MM.1S (cell line): Measurements from ENCODE around the gene PAMR1.

Experiments used
- DNase-seq: peaks from one replicate; pipeline ENCODE4 v3.0.0-alpha.2; 2015
- H2AFZ ChIP-seq: fragments of 300-600 bp; sonication (generic); 2 replicates; pipeline ENCODE4 v1.6.0; 2016; ENCODE audit warnings: antibody characterized with exemption, low read length
- H3F3A ChIP-seq: fragments of 300-600 bp; sonication (generic); 2 replicates; pipeline ENCODE4 v1.6.1; 2016; ENCODE audit warnings: mild to moderate bottlenecking, antibody characterized with exemption, low read length, moderate library complexity, mixed read lengths; ENCODE audit not compliant: insufficient read depth
- H3K27ac ChIP-seq: fragments of 300-600 bp; sonication (generic); 2 replicates; pipeline ENCODE4 v1.5.1; 2016; ENCODE audit warnings: mild to moderate bottlenecking, low read length
- H3K27me3 ChIP-seq: fragments of 300-600 bp; sonication (generic); replicated peaks from 2 replicates; pipeline ENCODE4 v1.6.0; 2016; ENCODE audit warnings: low read length; ENCODE audit not compliant: insufficient read depth
- H3K36me3 ChIP-seq: fragments of 300-600 bp; sonication (generic); replicated peaks from 2 replicates; pipeline ENCODE4 v1.6.1; 2016; ENCODE audit warnings: mild to moderate bottlenecking, low read length, mixed read lengths; ENCODE audit not compliant: insufficient read depth
- H3K4me1 ChIP-seq: fragments of 300-600 bp; sonication (generic); 2 replicates; pipeline ENCODE4 v1.6.1; 2016; ENCODE audit warnings: low read length, mixed read lengths
- H3K4me2 ChIP-seq: fragments of 300-600 bp; sonication (generic); 2 replicates; pipeline ENCODE4 v1.6.0; 2016; ENCODE audit warnings: low read depth, low read length
- H3K4me3 ChIP-seq: fragments of 300-600 bp; sonication (generic); 2 replicates; pipeline ENCODE4 v1.5.1; 2016; ENCODE audit warnings: low read length, mixed read lengths
- H3K79me2 ChIP-seq: fragments of 300-600 bp; sonication (generic); 2 replicates; pipeline ENCODE4 v1.6.1; 2016; ENCODE audit warnings: mixed run types, low read length, mixed read lengths
- H3K9ac ChIP-seq: fragments of 300-600 bp; sonication (generic); 2 replicates; pipeline ENCODE4 v1.6.1; 2016; ENCODE audit warnings: low read length, mixed read lengths
- H3K9me2 ChIP-seq: fragments of 300-600 bp; sonication (generic); replicated peaks from 2 replicates; pipeline ENCODE4 v1.6.1; 2016; ENCODE audit warnings: mild to moderate bottlenecking, low read length, mixed read lengths; ENCODE audit not compliant: insufficient read depth
- H3K9me3 ChIP-seq: fragments of 300-600 bp; sonication (generic); replicated peaks from 2 replicates; pipeline ENCODE4 v1.6.1; 2016; ENCODE audit warnings: mild to moderate bottlenecking, low read length, mixed read lengths; ENCODE audit not compliant: insufficient read depth
- H4K20me1 ChIP-seq: fragments of 300-600 bp; sonication (generic); 2 replicates; pipeline ENCODE4 v1.6.1; 2016; ENCODE audit warnings: mild to moderate bottlenecking, low read length, moderate library complexity, mixed read lengths; ENCODE audit not compliant: insufficient read depth
- EZH2 ChIP-seq: fragments of 300-600 bp; sonication (generic); optimal IDR thresholded peaks from 2 replicates; pipeline ENCODE3; 2017; ENCODE audit warnings: low read depth, mild to moderate bottlenecking, antibody characterized with exemption, low read length, mixed read lengths
- EZH2phosphoT487 ChIP-seq: fragments of 300-600 bp; sonication (generic); IDR thresholded peaks from 2 replicates; pipeline ENCODE4 v1.6.1; 2018; ENCODE audit warnings: antibody characterized with exemption, low read length
- TF ChIP-seq, protein P1 (sequence below): fragments of 300-600 bp; sonication (generic); IDR thresholded peaks from 2 replicates; pipeline ENCODE4 v1.5.1; 2016; ENCODE audit warnings: antibody characterized with exemption, low read length, mixed read lengths

The PAMR1 gene

GRCh38 chr11:35403765-35404387 lies 121.5 kb downstream of the PAMR1 start:
- no peak overlapping the region for H3K4me3 ChIP-seq
- no peaks in the 10 kb centered on the region for H3K4me1 ChIP-seq
- H4K20me1 ChIP-seq: no peaks in the 10 kb centered on the region
- no peaks in the 10 kb centered on the region for H3K9me3 ChIP-seq
- H3K36me3 ChIP-seq: no peaks in the 10 kb centered on the region
- TF ChIP-seq EZH2 (no peak), EZH2phosphoT487 (no peak)
- TF ChIP-seq, protein P1, sequence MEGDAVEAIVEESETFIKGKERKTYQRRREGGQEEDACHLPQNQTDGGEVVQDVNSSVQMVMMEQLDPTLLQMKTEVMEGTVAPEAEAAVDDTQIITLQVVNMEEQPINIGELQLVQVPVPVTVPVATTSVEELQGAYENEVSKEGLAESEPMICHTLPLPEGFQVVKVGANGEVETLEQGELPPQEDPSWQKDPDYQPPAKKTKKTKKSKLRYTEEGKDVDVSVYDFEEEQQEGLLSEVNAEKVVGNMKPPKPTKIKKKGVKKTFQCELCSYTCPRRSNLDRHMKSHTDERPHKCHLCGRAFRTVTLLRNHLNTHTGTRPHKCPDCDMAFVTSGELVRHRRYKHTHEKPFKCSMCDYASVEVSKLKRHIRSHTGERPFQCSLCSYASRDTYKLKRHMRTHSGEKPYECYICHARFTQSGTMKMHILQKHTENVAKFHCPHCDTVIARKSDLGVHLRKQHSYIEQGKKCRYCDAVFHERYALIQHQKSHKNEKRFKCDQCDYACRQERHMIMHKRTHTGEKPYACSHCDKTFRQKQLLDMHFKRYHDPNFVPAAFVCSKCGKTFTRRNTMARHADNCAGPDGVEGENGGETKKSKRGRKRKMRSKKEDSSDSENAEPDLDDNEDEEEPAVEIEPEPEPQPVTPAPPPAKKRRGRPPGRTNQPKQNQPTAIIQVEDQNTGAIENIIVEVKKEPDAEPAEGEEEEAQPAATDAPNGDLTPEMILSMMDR: no peak
- no peak overlapping the region for H3K27ac ChIP-seq
- H3K9ac ChIP-seq: no peak overlapping the region
- H2AFZ ChIP-seq: no peak overlapping the region
- no peaks in the 10 kb centered on the region for H3F3A ChIP-seq
- H3K9me2 ChIP-seq: no peaks in the 10 kb centered on the region
- H3K79me2 ChIP-seq: no peaks in the 10 kb centered on the region
- no peak overlapping the region; the same call in 1 of the 2 replicates for H3K4me2 ChIP-seq
- no peaks in the 10 kb centered on the region for H3K27me3 ChIP-seq
- no peak for DNase-seq

DNA sequence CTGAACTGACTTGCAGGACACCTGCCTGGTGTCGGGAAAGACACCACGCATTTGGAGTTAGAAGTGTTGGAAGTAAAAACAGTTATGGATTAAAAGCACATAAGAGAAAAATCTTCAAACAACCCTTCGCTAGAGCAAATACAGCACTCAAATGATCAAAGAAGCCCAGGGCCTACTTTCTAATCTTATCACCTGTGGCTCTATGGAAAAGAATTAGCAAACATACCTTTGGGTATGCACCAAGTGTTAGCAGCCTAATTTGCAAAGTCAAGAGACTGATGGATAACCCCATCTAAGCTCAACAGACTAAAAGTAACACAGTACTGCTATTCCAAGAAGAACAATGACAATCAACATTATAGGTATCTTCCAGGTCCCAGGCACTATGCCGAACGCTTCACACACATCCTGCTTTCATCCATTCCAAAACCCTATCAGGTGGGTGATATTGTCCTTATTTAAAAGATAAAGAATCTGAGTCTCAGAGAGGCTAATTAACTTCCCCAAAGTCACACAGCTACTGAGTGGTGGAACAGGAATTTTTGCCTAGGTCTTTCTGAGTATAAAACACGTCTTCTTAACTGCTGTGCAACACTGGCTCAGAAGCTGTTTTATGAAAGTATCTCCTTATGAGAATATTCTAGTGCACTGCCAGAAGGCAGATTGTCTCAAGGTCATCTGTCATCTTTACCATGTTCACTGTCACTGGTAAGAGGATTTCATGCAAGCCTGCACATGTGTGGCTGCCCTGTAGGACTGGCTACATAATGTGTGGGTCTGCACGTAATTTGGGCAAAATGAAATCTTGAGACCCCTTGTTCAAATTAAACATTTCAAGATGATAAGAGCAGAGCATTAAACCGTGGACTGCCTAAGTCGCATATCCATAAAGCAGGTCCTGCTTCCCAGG lies 122.4 kb downstream of the PAMR1 start:
- Histone ChIP-seq H4K20me1 (no peaks in the 10 kb centered on the region), H3K4me3 (no peak overlapping the region), H3K36me3 (no peaks in the 10 kb centered on the region), H3K9me3 (no peaks in the 10 kb centered on the region), H3K27ac (no peak overlapping the region), H3K9me2 (no peaks in the 10 kb centered on the region), H3K4me1 (no peaks in the 10 kb centered on the region), H3K4me2 (no peak overlapping the region), H3K9ac (no peak overlapping the region), H2AFZ (no peak overlapping the region), H3K27me3 (no peaks in the 10 kb centered on the region), H3F3A (no peaks in the 10 kb centered on the region), H3K79me2 (no peaks in the 10 kb centered on the region)
- TF ChIP-seq, protein P1: no peak
- no peak for TF ChIP-seq EZH2
- no peak for DNase-seq

GRCh38 chr11:35398881-35399280 lies 126.5 kb downstream of the PAMR1 start:
- no peaks in the 10 kb centered on the region for H4K20me1 ChIP-seq
- H3K9me3 ChIP-seq: no peaks in the 10 kb centered on the region
- no peak for TF ChIP-seq EZH2
- no peak for TF ChIP-seq EZH2phosphoT487
- TF ChIP-seq, protein P1: no peak
- no peak overlapping the region for H3K9ac ChIP-seq
- H3K79me2 ChIP-seq: no peaks in the 10 kb centered on the region
- H3K36me3 ChIP-seq: no peaks in the 10 kb centered on the region
- H3K27me3 ChIP-seq: no peaks in the 10 kb centered on the region
- H3K27ac ChIP-seq: no peak overlapping the region
- H3K4me2 ChIP-seq: no peak overlapping the region
- no peaks in the 10 kb centered on the region for H3F3A ChIP-seq
- H2AFZ ChIP-seq: no peak overlapping the region
- 0 out of 2 replicates have a peak, but pooled peaks cover 7% of the 10 kb centered on the region for H3K4me1 ChIP-seq
- no peaks in the 10 kb centered on the region for H3K9me2 ChIP-seq
- no peak overlapping the region for H3K4me3 ChIP-seq
- no peak for DNase-seq
